Stimulated activated naive CD8-positive, alpha-beta T cell treated with anti-CD3 and anti-CD28 coated beads, Interleukin-15, Interleukin-2, amounts not matched to agents 100 U/mL and 50 U/mL, for 24 hours (primary cell): Measurements from ENCODE around the gene CDH26.

Experiments
- ATAC-seq: fragments of 150-1000 bp; cut with Tn5 transposase; one replicate; pipeline ENCODE4 v1.10.0; 2021
- DNase-seq: peaks from one replicate; pipeline ENCODE4 v3.0.0; 2021

CDH26 gene

GRCh38 chr20:59958123-59958522 is at the start of gene CDH26:
Gene CDH26, plus strand, starts transcription at chr20:59958423. Its CDS starts 304 bp downstream, at chr20:59958727.
- no peak for DNase-seq
- no peak for ATAC-seq

DNA sequence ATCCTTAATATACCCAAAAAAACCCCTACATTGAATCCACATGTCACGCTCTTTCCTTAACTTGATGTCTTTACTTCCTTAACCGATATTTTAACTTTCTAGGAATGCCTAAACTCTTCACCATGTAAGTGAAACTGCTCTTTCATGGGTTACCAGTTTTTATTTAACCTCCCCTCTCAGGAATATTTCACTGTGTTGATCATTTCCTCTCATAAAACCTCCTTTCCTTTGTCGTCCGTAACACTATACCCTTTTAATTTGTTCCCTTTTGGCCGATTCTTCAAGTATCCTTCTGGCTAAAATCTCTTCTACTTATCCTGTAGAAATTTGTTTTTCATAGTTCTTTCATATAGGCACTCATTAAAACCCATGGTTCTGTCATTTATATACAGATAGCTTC is 49.4 kb upstream of the CDH26 start:
- ATAC-seq, result no peak
- no peak for DNase-seq

GRCh38 chr20:59911041-59911440 is 47.2 kb upstream of the CDH26 start:
- DNase-seq (no peak), ATAC-seq (no peak)

DNA sequence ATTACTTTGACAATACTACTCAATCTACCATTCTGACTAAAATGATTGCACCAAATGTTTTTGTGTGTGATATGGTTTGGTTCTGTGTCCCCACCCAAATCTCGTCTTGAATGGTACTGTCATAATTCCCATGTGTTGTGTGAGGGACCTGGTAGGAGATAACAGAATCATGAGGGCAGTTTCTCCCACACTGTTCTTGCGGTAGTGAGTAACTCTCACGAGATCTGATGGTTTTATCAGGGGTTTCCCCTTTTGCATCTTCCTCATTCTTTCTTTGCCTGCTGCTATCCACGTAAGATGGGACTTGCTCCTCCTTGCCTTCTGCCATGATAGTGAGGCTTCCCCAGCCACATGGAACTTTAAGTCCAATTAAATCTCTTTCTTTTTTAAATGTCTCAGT is 45.6 kb upstream of the CDH26 start:
- no peak for DNase-seq
- ATAC-seq, result no peak

DNA sequence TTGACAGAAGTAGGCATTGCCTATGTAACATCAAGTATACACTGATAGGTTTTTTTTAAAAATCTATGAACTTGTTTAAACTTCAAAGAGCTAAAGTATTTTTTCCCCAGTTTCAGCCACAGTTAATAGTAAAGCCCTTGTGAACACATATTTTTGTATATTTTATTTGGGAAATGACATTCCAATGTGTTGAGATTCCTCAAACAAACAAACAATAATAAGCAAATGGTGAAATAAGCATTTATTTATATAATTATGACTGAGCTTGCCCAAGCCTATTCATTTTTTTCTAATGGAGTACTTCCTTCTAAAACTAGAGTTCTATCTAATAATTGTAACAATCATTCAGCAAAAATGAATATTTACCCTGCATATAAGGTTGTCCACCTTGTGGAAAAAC is 37.3 kb upstream of the CDH26 start:
- ATAC-seq (no peak), DNase-seq (no peak)

DNA sequence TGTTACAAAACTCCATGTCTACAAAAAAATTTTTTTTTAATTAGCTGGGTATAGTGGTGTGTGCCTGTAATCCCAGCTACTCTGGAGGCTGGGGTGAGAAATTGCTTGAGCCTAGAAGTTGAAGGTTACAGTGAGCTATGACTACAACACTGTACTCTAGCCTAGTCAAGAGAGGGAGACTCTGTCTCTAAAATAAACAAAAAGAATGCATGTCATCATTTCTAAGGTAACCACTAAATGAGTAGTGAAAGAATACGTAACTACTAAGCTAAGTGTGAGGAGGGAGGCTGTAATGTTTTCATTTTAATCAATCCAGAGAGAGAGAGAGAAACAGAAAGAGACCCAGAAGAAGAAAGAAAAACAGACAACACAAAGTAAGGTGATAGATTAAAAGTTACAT is 34.7 kb upstream of the CDH26 start:
- ATAC-seq (no peak), DNase-seq (no peak)

GRCh38 chr20:59925359-59925758 is 32.9 kb upstream of the CDH26 start:
- ATAC-seq, result no peak
- DNase-seq, result no peak

GRCh38 chr20:59925899-59926298 is 32.3 kb upstream of the CDH26 start:
- DNase-seq (no peak), ATAC-seq (no peak)

- DNase-seq (no peak), ATAC-seq (no peak)
These were observed 26.5 kb upstream of the CDH26 start for GRCh38 chr20:59931511-59932312.

DNA sequence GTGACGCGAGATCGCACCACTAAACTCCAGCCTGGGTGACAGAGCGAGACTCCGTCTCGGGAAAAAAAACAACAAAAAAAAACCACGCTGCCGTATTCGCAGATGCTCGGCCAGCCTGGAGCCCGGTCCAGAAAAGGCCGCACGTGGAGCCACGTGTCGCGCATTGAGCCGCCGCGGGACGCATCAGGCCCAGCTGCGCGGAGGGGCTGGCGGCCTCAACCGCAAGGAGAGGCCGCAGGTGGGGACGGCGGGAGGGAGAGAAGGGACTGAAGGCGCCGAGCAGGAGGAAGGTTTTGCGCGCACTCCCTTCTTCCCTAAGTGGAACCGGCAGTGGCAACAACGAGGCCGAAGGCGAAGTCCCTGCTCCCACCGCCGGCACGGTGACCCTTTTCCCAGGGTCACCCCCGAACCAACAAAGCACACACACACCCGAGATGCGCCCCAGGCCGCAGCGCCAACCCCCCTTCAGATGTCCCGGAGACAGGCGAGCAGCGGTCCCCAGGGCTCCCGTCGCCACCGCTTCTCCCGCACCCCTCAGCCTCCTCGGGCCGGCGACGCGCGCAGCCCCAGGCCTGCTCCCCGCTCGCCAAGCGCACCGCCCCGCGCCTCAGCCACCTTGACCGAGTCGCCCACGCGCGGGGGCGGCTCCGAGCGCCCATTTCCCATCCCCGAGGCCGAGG is 25.5 kb upstream of the CDH26 start:
- ATAC-seq, result no peak

DNA sequence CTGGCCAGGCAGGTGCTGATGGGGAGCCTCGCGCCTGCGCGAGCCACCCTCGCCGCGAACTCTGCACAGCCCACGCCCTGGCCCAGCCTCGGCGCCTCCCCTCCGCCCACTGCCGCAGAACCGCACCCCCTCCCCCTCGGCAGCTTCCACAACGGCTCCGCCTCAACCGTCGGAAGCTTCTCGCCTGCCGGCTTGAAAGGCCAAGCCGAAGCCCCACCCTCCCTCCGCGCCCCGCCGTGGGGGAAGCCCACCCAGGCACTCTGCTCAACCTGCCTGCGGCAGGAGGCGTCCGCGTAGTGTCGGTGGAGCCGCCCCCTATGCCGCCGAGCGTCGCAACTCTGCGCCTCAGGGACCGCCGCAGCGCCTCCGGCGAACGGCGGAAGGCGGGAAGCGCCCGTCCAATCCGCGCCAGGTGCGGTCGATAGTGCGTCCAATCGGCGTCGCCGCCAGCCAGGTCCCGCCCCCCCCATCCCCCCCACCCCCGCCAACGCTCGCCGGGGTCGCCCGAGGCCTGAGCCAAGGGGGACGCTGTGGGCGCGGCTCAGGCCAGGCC is 24.9 kb upstream of the CDH26 start, which contains the start of gene SYCP2:
SYCP2 (minus strand) TSS at position 342 of the 553 bp plus-strand sequence. CDS start 11,224 bp downstream, outside the sequence.
- DNase-seq (peak; percentile 63), ATAC-seq (peak; percentile 71)

More for the DNA sequence above, 25.5 kb upstream of the CDH26 start:
- DNase-seq, result no peak

DNA sequence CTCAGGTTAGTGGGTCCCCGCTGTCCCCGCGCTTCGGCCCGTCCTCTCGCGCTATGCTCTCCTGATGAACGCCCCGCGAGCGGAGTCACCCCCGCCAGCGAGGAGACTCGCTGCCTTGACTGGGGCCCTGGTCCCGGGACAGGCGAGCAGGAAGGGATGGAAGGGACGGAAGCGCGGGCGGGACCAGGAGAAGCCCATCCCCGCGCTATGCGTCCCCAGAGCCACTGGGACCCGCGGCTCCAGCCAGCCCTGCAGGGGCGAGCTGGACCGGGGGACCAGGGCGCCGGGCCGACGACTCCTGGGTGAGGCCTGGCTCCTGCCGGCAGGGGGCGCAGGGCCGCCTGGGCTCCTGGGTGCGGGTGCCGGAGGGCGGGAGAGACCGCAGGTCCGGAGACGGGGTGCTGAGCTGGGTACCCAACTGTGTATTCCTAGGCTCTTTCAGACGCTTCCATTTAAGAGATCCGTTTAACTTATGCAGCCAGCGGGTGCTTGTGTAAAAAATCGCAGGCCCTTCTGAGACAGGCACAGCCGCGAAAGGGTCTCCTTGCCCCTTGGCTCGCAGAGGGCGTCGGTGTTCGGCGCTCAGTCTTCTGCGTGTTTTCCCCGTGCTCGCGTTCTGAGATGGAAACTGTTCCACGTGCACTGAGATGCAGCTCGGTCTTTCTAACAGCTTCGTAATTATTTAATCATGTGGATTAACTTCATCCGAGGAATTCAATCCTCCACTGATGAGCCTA is 24.2 kb upstream of the CDH26 start:
- ATAC-seq, result peak; percentile 80
- DNase-seq, result peak; percentile 85

GRCh38 chr20:59935457-59936185 is 22.6 kb upstream of the CDH26 start:
- DNase-seq (no peak), ATAC-seq (no peak)

GRCh38 chr20:59936409-59936808 is 21.8 kb upstream of the CDH26 start:
- ATAC-seq (no peak), DNase-seq (no peak)

DNA sequence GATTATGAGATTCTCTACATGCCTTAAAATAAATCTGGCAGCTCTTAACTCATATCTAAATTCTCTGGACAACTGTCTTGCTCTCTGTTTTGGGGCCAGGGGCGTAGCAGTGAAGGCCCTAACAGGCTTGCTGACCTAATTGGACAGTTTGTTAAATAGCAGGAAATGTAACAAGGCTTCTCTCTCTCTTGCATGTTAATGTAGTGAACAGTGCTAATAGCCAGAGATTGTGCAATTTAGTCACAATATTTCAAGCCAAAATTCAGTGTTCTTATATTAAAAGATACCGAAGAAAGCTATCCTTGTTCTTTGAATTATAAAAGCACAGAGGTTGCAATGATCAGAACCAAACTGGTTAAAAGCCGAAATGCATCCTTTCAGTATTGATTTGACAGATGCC is 21.1 kb upstream of the CDH26 start:
- ATAC-seq (no peak), DNase-seq (no peak)

GRCh38 chr20:59938221-59938620 is 20.0 kb upstream of the CDH26 start:
- DNase-seq (no peak), ATAC-seq (no peak)

- DNase-seq, result no peak
- ATAC-seq, result no peak
These were observed 19.5 kb upstream of the CDH26 start for GRCh38 chr20:59938696-59939051.

DNA sequence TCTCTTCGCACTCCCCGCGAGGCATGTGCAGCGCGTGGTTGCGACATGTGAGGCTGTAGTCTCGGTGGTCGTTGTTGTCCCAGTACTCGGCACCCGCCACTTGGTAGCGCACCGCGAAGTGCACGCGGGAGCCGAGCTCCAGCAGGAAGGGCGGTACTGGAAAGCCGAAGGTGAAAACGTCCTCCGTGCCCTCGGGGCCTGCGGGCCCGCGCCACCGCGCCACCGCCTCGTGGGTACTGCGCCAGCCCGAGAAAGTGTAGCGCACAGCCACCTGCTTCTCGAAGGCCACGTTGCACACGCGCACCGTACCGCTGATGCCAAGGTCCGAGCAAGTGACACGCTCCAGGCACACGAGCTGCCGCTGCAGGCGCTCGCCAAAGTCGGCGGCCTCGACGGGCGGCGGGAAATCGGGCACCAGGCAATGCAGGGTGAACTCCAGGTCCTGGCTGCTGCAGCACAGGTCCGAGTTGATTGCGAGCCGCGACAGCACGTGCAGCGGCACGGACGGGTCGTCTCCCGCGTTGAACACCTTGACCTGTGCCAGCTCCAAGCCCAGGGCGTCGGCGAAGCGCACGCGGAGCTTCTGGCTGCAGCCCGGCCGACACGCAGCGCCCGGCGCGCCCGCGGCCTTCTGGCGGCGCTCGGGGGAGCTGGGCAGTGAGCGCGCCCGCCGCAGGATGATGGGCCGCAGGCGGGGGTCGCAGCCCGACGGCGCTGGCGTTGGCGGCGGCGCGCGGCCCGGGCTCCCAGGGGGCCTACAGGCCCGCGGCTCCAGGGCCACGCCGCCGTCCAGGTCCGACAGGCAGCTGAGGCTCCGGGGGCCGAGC is 19.0 kb upstream of the CDH26 start:
- DNase-seq (no peak), ATAC-seq (no peak)

DNA sequence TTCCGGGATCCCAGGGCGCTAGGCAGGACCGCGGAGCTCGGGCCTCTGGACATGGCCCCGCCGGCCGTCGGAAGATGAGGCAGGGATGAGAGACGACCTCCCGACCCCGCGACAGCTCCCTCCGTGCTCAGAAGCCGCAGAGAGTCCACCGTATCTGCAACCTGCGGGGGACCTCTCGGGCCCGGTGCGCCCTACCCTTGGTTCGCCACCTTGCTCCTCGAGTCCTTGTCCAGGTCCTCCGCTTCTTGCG is 18.4 kb upstream of the CDH26 start:
- ATAC-seq (no peak), DNase-seq (no peak)

DNA sequence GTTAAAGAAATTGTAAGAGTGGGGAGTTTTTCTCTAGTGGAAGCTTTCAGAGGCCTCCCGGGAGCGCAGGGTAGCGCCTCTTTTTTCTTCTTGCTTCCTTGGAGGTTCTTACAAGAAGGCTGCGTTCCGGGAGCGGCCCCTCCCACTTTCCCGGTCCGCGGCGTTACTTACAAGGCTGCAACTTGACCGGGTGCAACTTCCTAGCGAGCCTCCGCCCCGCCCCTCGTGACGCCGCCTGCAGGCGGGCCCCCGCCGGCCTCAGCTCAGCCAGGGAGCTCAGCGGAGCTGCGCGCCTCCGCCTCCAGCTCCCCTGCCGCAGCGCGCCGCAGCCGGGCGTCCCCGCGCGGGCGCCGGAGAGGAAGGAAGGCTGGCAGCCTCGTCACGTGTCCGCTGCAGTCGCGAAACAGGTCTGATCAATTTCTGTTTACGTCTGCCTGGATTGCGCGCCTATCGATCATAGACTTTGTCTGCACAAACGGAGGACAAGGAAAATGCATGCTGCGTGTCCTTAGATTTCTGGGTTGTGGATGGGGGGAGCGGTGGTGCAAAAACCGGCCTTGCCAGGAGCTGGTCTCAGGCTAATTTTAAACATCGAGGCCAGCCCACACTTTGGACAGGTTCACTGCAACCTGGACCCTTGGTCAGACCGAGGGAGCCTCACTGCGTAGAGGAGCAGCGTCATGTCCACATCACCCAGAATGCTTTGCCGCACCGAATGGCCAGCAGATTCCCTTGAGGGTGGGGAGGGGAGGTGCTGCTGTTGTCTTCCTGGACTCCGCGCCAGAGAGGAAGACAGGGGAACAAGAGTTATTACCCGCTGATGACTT is 17.9 kb upstream of the CDH26 start, which contains the start of the genes FAM217B and PPP1R3D:
FAM217B (plus strand) TSS at position 261 of the 827 bp plus-strand sequence. CDS start 3,555 bp downstream, outside the sequence.
PPP1R3D (minus strand) TSS at position 177 of the 827 bp plus-strand sequence. CDS start 374 bp downstream, outside the sequence.
- peak; percentile 94 for DNase-seq
- ATAC-seq, result peak; percentile 95
